ENCODE results near the gene NEK10. TPM values are rescaled to one million over a fixed set of nuclear protein-coding genes. Genes with fewer than 3 reads are reported as not detected.

Gene NEK10
- total and polyA plus RNA-seq, 2 of the 13 experiments (the other 11 are each of a cell fraction or from before 2014, with no cell fraction given), result 2.8 to 14.2 TPM

DNA sequence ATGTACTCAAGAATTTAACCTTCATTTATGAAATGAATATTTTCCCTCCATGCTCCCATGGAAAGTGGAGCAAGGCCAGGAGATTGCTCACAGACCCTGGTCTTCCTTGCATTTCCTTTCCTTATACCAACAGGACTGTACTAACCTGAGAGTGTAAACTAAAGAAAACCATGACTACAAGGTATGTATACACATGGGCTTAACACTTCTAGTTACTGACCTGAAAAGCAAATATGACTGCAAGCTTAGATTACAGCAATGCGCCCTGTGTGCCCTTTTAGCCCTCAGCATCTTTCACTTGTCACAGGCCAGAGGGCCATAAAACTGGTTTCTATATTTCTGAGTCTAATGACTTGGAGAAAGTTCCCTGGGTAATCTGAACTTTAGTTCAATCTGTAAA lies 52.1 kb downstream of the NEK10 start (continued):
- TF ChIP-seq, protein P1, sequence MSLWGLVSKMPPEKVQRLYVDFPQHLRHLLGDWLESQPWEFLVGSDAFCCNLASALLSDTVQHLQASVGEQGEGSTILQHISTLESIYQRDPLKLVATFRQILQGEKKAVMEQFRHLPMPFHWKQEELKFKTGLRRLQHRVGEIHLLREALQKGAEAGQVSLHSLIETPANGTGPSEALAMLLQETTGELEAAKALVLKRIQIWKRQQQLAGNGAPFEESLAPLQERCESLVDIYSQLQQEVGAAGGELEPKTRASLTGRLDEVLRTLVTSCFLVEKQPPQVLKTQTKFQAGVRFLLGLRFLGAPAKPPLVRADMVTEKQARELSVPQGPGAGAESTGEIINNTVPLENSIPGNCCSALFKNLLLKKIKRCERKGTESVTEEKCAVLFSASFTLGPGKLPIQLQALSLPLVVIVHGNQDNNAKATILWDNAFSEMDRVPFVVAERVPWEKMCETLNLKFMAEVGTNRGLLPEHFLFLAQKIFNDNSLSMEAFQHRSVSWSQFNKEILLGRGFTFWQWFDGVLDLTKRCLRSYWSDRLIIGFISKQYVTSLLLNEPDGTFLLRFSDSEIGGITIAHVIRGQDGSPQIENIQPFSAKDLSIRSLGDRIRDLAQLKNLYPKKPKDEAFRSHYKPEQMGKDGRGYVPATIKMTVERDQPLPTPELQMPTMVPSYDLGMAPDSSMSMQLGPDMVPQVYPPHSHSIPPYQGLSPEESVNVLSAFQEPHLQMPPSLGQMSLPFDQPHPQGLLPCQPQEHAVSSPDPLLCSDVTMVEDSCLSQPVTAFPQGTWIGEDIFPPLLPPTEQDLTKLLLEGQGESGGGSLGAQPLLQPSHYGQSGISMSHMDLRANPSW (CRISPR knock-in tag; IDR thresholded peaks at IDR 0.05; ENCODE audit: borderline replicate concordance), result no peak
- TF ChIP-seq ZSCAN31 (CRISPR knock-in tag; IDR thresholded peaks at IDR 0.05; ENCODE audit: low read depth), result 0 out of 2 replicates have a peak, but pooled peaks have one; percentile 51
- TF ChIP-seq ZNF44 (CRISPR knock-in tag; IDR thresholded peaks at IDR 0.05), result no peak
- no peak for TF ChIP-seq KLF15 (CRISPR knock-in tag; IDR thresholded peaks at IDR 0.05; ENCODE audit: borderline replicate concordance)
- peak; percentile 71 for TF ChIP-seq SKI (IDR thresholded peaks at IDR 0.05; ENCODE audit: partially characterized antibody)
- TF ChIP-seq KLF11 (CRISPR knock-in tag; IDR thresholded peaks at IDR 0.05), result no peak
- no peak for TF ChIP-seq ZNF674 (CRISPR knock-in tag; IDR thresholded peaks at IDR 0.05; ENCODE audit: low read depth)
- TF ChIP-seq CHCHD3 (CRISPR knock-in tag; IDR thresholded peaks at IDR 0.05), result no peak
- TF ChIP-seq ZNF761 (CRISPR knock-in tag; conservative IDR thresholded peaks at IDR 0.05), result no peak
- TF ChIP-seq HDAC6 (IDR thresholded peaks at IDR 0.05; ENCODE audit: low read depth, low read length), result no peak
- TF ChIP-seq NR1H2 (CRISPR knock-in tag; IDR thresholded peaks at IDR 0.05; ENCODE audit: borderline replicate concordance, low read depth), result no peak
- no peak for TF ChIP-seq ZNF768 (CRISPR knock-in tag; IDR thresholded peaks at IDR 0.05)
- TF ChIP-seq GLI4 (CRISPR knock-in tag; IDR thresholded peaks at IDR 0.05; ENCODE audit: borderline replicate concordance), result no peak
- no peak for TF ChIP-seq SP2 (CRISPR knock-in tag; IDR thresholded peaks at IDR 0.05)
- TF ChIP-seq, protein P2, sequence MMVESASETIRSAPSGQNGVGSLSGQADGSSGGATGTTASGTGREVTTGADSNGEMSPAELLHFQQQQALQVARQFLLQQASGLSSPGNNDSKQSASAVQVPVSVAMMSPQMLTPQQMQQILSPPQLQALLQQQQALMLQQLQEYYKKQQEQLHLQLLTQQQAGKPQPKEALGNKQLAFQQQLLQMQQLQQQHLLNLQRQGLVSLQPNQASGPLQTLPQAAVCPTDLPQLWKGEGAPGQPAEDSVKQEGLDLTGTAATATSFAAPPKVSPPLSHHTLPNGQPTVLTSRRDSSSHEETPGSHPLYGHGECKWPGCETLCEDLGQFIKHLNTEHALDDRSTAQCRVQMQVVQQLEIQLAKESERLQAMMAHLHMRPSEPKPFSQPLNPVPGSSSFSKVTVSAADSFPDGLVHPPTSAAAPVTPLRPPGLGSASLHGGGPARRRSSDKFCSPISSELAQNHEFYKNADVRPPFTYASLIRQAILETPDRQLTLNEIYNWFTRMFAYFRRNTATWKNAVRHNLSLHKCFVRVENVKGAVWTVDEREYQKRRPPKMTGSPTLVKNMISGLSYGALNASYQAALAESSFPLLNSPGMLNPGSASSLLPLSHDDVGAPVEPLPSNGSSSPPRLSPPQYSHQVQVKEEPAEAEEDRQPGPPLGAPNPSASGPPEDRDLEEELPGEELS (CRISPR knock-in tag; IDR thresholded peaks at IDR 0.05), result peak; percentile 82
- TF ChIP-seq, protein P3, sequence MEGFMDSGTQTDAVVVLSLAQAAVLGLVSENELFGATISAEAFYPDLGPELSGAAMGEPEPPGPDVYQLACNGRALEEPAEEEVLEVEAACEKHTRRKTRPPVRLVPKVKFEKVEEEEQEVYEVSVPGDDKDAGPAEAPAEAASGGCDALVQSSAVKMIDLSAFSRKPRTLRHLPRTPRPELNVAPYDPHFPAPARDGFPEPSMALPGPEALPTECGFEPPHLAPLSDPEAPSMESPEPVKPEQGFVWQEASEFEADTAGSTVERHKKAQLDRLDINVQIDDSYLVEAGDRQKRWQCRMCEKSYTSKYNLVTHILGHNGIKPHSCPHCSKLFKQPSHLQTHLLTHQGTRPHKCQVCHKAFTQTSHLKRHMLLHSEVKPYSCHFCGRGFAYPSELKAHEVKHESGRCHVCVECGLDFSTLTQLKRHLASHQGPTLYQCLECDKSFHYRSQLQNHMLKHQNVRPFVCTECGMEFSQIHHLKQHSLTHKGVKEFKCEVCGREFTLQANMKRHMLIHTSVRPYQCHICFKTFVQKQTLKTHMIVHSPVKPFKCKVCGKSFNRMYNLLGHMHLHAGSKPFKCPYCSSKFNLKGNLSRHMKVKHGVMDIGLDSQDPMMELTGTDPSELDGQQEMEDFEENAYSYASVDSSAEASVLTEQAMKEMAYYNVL (CRISPR knock-in tag; IDR thresholded peaks at IDR 0.05; ENCODE audit: borderline replicate concordance), result no peak
- no peak for TF ChIP-seq PTBP1 (IDR thresholded peaks at IDR 0.05; ENCODE audit: low read depth, low read length, poor library complexity, severe bottlenecking)
- no peak for TF ChIP-seq ZNF350 (CRISPR knock-in tag; IDR thresholded peaks at IDR 0.05; ENCODE audit: borderline replicate concordance, low read depth)
- TF ChIP-seq ZBTB7A (CRISPR knock-in tag; IDR thresholded peaks at IDR 0.05), result no peak
- TF ChIP-seq, protein P4, sequence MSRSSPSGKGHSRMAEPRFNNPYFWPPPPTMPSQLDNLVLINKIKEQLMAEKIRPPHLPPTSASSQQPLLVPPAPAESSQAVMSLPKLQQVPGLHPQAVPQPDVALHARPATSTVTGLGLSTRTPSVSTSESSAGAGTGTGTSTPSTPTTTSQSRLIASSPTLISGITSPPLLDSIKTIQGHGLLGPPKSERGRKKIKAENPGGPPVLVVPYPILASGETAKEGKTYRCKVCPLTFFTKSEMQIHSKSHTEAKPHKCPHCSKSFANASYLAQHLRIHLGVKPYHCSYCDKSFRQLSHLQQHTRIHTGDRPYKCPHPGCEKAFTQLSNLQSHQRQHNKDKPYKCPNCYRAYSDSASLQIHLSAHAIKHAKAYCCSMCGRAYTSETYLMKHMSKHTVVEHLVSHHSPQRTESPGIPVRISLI (CRISPR knock-in tag; IDR thresholded peaks at IDR 0.05; ENCODE audit: borderline replicate concordance), result peak; percentile 47; the same call in 1 of the 2 replicates
- TF ChIP-seq EED (CRISPR knock-in tag; IDR thresholded peaks at IDR 0.05), result no peak
- TF ChIP-seq, protein P5, sequence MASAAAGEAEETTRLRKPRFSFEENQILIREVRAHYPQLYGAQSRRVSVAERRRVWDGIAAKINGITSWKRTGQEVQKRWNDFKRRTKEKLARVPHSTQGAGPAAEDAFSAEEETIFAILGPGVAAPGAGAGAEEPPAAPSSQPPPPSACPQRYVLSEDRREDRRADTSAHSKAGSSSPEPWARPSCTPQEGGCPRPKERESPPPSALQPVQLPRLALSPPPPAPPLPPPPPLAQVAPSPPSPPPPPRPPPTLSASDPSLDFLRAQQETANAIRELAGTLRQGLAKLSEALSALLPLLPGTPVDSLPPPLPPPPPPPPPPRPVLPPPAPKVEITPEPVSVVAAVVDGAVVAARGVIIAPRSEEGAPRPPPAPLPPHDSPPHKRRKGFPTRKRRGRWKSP (CRISPR knock-in tag; IDR thresholded peaks at IDR 0.05), result no peak

Data from HepG2 (cell line).